Endothelial cell of umbilical vein (primary cell): ENCODE measurements around the gene SEMA3A.

Experiments
- CTCF ChIP-seq, 2 donors: IDR thresholded peaks; 1 replicate in 1 of 2; 2 replicates in 1 of 2; pipeline ENCODE4 v1.5.1; 2011; ENCODE audit warnings: low read length in 2 of 2, mild to moderate bottlenecking in 2 of 2, moderate library complexity in 2 of 2, control low read depth in 1 of 2, inconsistent platforms in 1 of 2, low read depth in 1 of 2; ENCODE audit not compliant: insufficient read depth in 1 of 2; ENCODE audit errors: extremely low read depth in 1 of 2
- EZH2 ChIP-seq: IDR thresholded peaks from 2 replicates; pipeline ENCODE4 v1.6.1; 2012; ENCODE audit warnings: borderline replicate concordance, low read depth, mild to moderate bottlenecking, moderate library complexity, low read length, inconsistent platforms; ENCODE audit not compliant: severe bottlenecking
- FOS ChIP-seq: IDR thresholded peaks from 2 replicates; pipeline ENCODE4 v1.6.1; 2011; ENCODE audit warnings: mild to moderate bottlenecking, low read length, moderate library complexity, borderline replicate concordance; ENCODE audit not compliant: insufficient read depth
- MAX ChIP-seq: IDR thresholded peaks from 2 replicates; pipeline ENCODE4 v1.6.1; 2011; ENCODE audit not compliant: insufficient read depth, insufficient read length
- MYC ChIP-seq: IDR thresholded peaks from one replicate; pipeline ENCODE4 v1.6.1; 2011; ENCODE audit warnings: mild to moderate bottlenecking, low read depth, low read length
- POLR2A ChIP-seq: IDR thresholded peaks from 2 replicates; pipeline ENCODE4 v1.6.1; 2012; ENCODE audit warnings: low read depth, mild to moderate bottlenecking, control low read depth, low read length
- POLR2AphosphoS5 ChIP-seq: IDR thresholded peaks from 2 replicates; pipeline ENCODE4 v1.6.1; 2012; ENCODE audit warnings: low read depth, mild to moderate bottlenecking, control low read depth, low read length, moderate library complexity; ENCODE audit not compliant: insufficient read depth

DNA sequence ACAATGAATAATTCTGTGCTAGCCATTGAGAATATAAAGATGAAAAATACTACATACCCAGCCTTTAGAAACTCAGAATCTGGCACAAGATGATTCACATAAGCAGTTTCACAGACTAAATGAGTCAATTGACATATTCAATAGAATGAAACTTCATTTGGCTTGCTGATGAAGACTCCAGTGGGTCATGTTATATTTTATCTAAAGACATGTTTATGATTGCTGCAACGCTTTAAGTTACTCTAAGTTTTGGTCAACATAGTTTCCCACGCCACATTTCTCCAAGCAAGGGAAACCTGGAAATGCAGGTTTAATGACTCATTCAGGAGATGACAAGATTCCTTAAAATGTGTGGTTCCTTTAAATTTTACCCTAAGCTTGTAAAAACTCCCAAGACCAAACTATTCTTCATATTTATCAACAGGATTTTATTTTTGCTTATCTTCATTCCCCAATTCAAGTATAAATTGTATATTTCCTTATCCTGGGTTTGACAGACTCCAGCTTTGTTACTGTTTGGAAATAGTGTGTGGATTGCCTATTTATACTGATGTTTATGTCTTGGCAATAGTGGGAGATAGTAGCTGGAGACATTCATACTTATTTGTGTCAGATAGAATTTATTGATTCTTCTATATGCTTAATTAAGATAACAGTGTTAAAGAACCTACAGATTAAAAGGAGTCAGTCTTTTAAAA is 6.6 kb downstream of the SEMA3A start:
- TF ChIP-seq POLR2A (no peak), CTCF (IDR thresholded peaks at IDR 0.05; ENCODE audit: extremely low read depth in 1 of 2, insufficient read depth in 1 of 2, low read depth in 1 of 2, low read length in 2 of 2) (no peak), EZH2 (no peak), MAX (no peak), MYC (no peak), FOS (peak; percentile 29), POLR2AphosphoS5 (no peak)
